ENCODE measurements around the gene TUBGCP4.
A peak's percentile ranks its signal among the peaks of the same experiment; 100 is the strongest.

Gene TUBGCP4

GRCh38 chr15:43433661-43434303 lies 62.9 kb downstream of the TUBGCP4 start:
- Histone ChIP-seq H3K4me1 (ENCODE audit: control insufficient read depth in 2 of 2, insufficient read depth in 1 of 2, low read depth in 1 of 2, low read length in 2 of 2) (no peaks in the 10 kb centered on the region), H3K9me3 (replicated peaks in 1 of 2; ENCODE audit: control insufficient read depth in 2 of 2, insufficient read depth in 1 of 2, low read depth in 1 of 2, low read length in 2 of 2) (peaks cover 0 to 6% of the 10 kb centered on the region in 2 donors), H2BK15ac (ENCODE audit: low read length) (no peak overlapping the region), H3K79me1 (ENCODE audit: low read depth, low read length) (peaks cover 2% of the 10 kb centered on the region), H2AK5ac (ENCODE audit: low read depth, low read length) (no peak overlapping the region), H3K36me3 (replicated peaks in 1 of 2; ENCODE audit: control insufficient read depth in 2 of 2, insufficient read depth in 2 of 2, low read length in 2 of 2) (peaks cover 18 to 99% of the 10 kb centered on the region in 2 donors), H3K27ac (replicated peaks; ENCODE audit: low read length) (no peak overlapping the region), H3K23ac (ENCODE audit: low read depth, low read length, poor library complexity) (no peak overlapping the region), H3K14ac (ENCODE audit: low read length) (no peak overlapping the region), H3K27me3 (ENCODE audit: control insufficient read depth in 3 of 3, insufficient read depth in 3 of 3, low read depth in 1 of 3, low read length in 3 of 3) (no peaks in the 10 kb centered on the region), H3K4ac (ENCODE audit: low read length) (no peak overlapping the region), H2BK12ac (ENCODE audit: low read length) (no peak overlapping the region), H2BK5ac (ENCODE audit: low read length) (no peak overlapping the region), H4K8ac (ENCODE audit: low read depth, low read length) (no peak overlapping the region), H3K4me3 (ENCODE audit: low read length in 2 of 2) (no peak overlapping the region), H2BK120ac (ENCODE audit: low read depth, low read length) (no peak overlapping the region), H3K4me2 (ENCODE audit: insufficient read depth, low read length, poor library complexity, severe bottlenecking) (no peak overlapping the region), H2AFZ (ENCODE audit: low read length) (no peak overlapping the region), H3K9ac (ENCODE audit: low read depth, low read length, poor library complexity) (no peak overlapping the region), H3K18ac (ENCODE audit: low read length) (no peak overlapping the region), H4K91ac (ENCODE audit: low read depth, low read length, poor library complexity) (no peak overlapping the region)
- WGBS, 2 donors (ENCODE audit: extremely low coverage in 2 of 2, insufficient read length in 2 of 2, insufficient replicate concordance in 1 of 2) = no CpG with 5 or more reads among the region's 3 CpGs
- DNase-seq (ENCODE audit: low spot score) = no peak

- H3K9me3 ChIP-seq (replicated peaks in 1 of 2; ENCODE audit: control insufficient read depth in 2 of 2, insufficient read depth in 1 of 2, low read depth in 1 of 2, low read length in 2 of 2) = peaks cover 0 to 6% of the 10 kb centered on the region in 2 donors
- no peak overlapping the region for H3K4ac ChIP-seq (ENCODE audit: low read length)
- H3K4me2 ChIP-seq (ENCODE audit: insufficient read depth, low read length, poor library complexity, severe bottlenecking) = no peak overlapping the region
- H3K36me3 ChIP-seq (replicated peaks in 1 of 2; ENCODE audit: control insufficient read depth in 2 of 2, insufficient read depth in 2 of 2, low read length in 2 of 2) = peaks cover 20 to 99% of the 10 kb centered on the region in 2 donors
- no peaks in the 10 kb centered on the region for H3K4me1 ChIP-seq (ENCODE audit: control insufficient read depth in 2 of 2, insufficient read depth in 1 of 2, low read depth in 1 of 2, low read length in 2 of 2)
- H2BK12ac ChIP-seq (ENCODE audit: low read length) = no peak overlapping the region
- no peak overlapping the region for H3K27ac ChIP-seq (replicated peaks; ENCODE audit: low read length)
- H3K18ac ChIP-seq (ENCODE audit: low read length) = no peak overlapping the region
- no peak overlapping the region for H2AFZ ChIP-seq (ENCODE audit: low read length)
- H2BK120ac ChIP-seq (ENCODE audit: low read depth, low read length) = no peak overlapping the region
- H4K8ac ChIP-seq (ENCODE audit: low read depth, low read length) = no peak overlapping the region
- H3K9ac ChIP-seq (ENCODE audit: low read depth, low read length, poor library complexity) = no peak overlapping the region
- H2BK15ac ChIP-seq (ENCODE audit: low read length) = no peak overlapping the region
- H2AK5ac ChIP-seq (ENCODE audit: low read depth, low read length) = no peak overlapping the region
- H3K27me3 ChIP-seq (ENCODE audit: control insufficient read depth in 3 of 3, insufficient read depth in 3 of 3, low read depth in 1 of 3, low read length in 3 of 3) = no peaks in the 10 kb centered on the region
- H3K79me1 ChIP-seq (ENCODE audit: low read depth, low read length) = peaks cover 5% of the 10 kb centered on the region
- DNase-seq (ENCODE audit: low spot score) = no peak
- no peak overlapping the region for H3K4me3 ChIP-seq (ENCODE audit: low read length in 2 of 2)
- no peak overlapping the region for H4K91ac ChIP-seq (ENCODE audit: low read depth, low read length, poor library complexity)
- H3K23ac ChIP-seq (ENCODE audit: low read depth, low read length, poor library complexity) = no peak overlapping the region
- H3K14ac ChIP-seq (ENCODE audit: low read length) = no peak overlapping the region
- H2BK5ac ChIP-seq (ENCODE audit: low read length) = no peak overlapping the region
These were observed 63.5 kb downstream of the TUBGCP4 start for GRCh38 chr15:43434446-43434845.

DNA sequence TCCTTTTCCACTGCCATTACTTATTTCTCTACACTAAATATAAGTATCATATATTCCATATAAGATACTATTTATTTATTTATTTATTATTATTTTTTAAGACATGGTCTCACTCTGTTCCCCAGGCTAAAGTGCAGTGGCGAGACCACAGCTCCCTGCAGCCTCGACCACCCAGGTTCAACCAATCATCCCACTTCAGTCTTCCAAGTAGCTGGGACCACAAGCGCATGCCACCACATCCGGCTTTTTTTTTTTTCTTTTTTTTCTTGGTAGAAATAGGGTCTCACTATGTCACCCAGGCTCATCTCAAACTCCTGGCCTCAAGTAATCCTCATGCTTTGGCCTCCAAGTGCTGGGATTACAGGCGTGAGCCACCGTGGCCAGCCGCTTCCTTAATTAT lies 65.5 kb downstream of the TUBGCP4 start:
- H2BK5ac ChIP-seq (ENCODE audit: low read length) = no peak overlapping the region
- H2AFZ ChIP-seq (ENCODE audit: low read length) = no peak overlapping the region
- no peak overlapping the region for H2AK5ac ChIP-seq (ENCODE audit: low read depth, low read length)
- H2BK12ac ChIP-seq (ENCODE audit: low read length) = no peak overlapping the region
- H3K27ac ChIP-seq (replicated peaks; ENCODE audit: low read length) = no peak overlapping the region
- H3K23ac ChIP-seq (ENCODE audit: low read depth, low read length, poor library complexity) = no peak overlapping the region
- no peak overlapping the region for H4K8ac ChIP-seq (ENCODE audit: low read depth, low read length)
- no peak overlapping the region for H3K4me3 ChIP-seq (ENCODE audit: low read length in 2 of 2)
- H3K9me3 ChIP-seq (replicated peaks in 1 of 2; ENCODE audit: control insufficient read depth in 2 of 2, insufficient read depth in 1 of 2, low read depth in 1 of 2, low read length in 2 of 2) = peaks cover 0 to 6% of the 10 kb centered on the region in 2 donors
- peaks cover 5% of the 10 kb centered on the region for H3K79me1 ChIP-seq (ENCODE audit: low read depth, low read length)
- H3K4ac ChIP-seq (ENCODE audit: low read length) = no peak overlapping the region
- H3K36me3 ChIP-seq (replicated peaks in 1 of 2; ENCODE audit: control insufficient read depth in 2 of 2, insufficient read depth in 2 of 2, low read length in 2 of 2) = peaks cover 22 to 98% of the 10 kb centered on the region in 2 donors
- no peak overlapping the region for H3K14ac ChIP-seq (ENCODE audit: low read length)
- no peak overlapping the region for H4K91ac ChIP-seq (ENCODE audit: low read depth, low read length, poor library complexity)
- no CpG with 5 or more reads among the region's 7 CpGs for WGBS, 2 donors (ENCODE audit: extremely low coverage in 2 of 2, insufficient read length in 2 of 2, insufficient replicate concordance in 1 of 2)
- no peaks in the 10 kb centered on the region for H3K27me3 ChIP-seq (ENCODE audit: control insufficient read depth in 3 of 3, insufficient read depth in 3 of 3, low read depth in 1 of 3, low read length in 3 of 3)
- no peak for DNase-seq (ENCODE audit: low spot score)
- no peak overlapping the region for H2BK15ac ChIP-seq (ENCODE audit: low read length)
- H3K9ac ChIP-seq (ENCODE audit: low read depth, low read length, poor library complexity) = no peak overlapping the region
- H3K4me1 ChIP-seq (ENCODE audit: control insufficient read depth in 2 of 2, insufficient read depth in 1 of 2, low read depth in 1 of 2, low read length in 2 of 2) = peaks cover 0 to 6% of the 10 kb centered on the region in 2 donors
- no peak overlapping the region for H2BK120ac ChIP-seq (ENCODE audit: low read depth, low read length)
- H3K4me2 ChIP-seq (ENCODE audit: insufficient read depth, low read length, poor library complexity, severe bottlenecking) = no peak overlapping the region
- H3K18ac ChIP-seq (ENCODE audit: low read length) = no peak overlapping the region

DNA sequence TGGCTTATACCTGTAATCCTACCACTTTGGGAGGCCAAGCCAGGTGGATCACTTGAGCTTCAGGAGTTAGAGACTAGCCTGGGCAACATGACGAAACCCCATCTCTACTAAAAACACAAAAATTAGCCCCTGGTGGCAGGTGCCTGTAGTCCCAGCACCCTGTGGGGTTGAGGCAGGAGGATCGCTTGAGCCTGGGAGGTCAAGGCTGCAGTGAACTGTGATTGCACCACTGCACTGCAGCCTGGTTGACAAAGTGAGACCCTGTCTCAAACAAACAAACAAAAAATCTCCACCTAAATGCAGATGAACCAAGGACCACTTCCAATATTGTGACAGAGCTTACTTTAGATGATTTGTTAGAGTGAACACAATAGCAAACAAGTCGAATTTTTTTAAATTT lies 68.4 kb downstream of the TUBGCP4 start:
- Histone ChIP-seq H4K91ac (ENCODE audit: low read depth, low read length, poor library complexity) (no peak overlapping the region), H3K9me3 (replicated peaks in 1 of 2; ENCODE audit: control insufficient read depth in 2 of 2, insufficient read depth in 1 of 2, low read depth in 1 of 2, low read length in 2 of 2) (peaks cover 0 to 6% of the 10 kb centered on the region in 2 donors), H3K27ac (replicated peaks; ENCODE audit: low read length) (no peak overlapping the region), H3K4ac (ENCODE audit: low read length) (no peak overlapping the region), H3K9ac (ENCODE audit: low read depth, low read length, poor library complexity) (no peak overlapping the region), H2BK5ac (ENCODE audit: low read length) (no peak overlapping the region), H3K79me1 (ENCODE audit: low read depth, low read length) (peaks cover 5% of the 10 kb centered on the region), H2AK5ac (ENCODE audit: low read depth, low read length) (no peak overlapping the region), H2AFZ (ENCODE audit: low read length) (no peak overlapping the region), H3K18ac (ENCODE audit: low read length) (no peak overlapping the region), H2BK12ac (ENCODE audit: low read length) (no peak overlapping the region), H3K4me1 (ENCODE audit: control insufficient read depth in 2 of 2, insufficient read depth in 1 of 2, low read depth in 1 of 2, low read length in 2 of 2) (peaks cover 0 to 7% of the 10 kb centered on the region in 2 donors), H2BK15ac (ENCODE audit: low read length) (no peak overlapping the region), H3K27me3 (ENCODE audit: control insufficient read depth in 3 of 3, insufficient read depth in 3 of 3, low read depth in 1 of 3, low read length in 3 of 3) (no peaks in the 10 kb centered on the region), H3K23ac (ENCODE audit: low read depth, low read length, poor library complexity) (peak overlapping the region; percentile 65), H3K36me3 (replicated peaks in 1 of 2; ENCODE audit: control insufficient read depth in 2 of 2, insufficient read depth in 2 of 2, low read length in 2 of 2) (peaks cover 17 to 87% of the 10 kb centered on the region in 2 donors), H2BK120ac (ENCODE audit: low read depth, low read length) (no peak overlapping the region), H3K4me2 (ENCODE audit: insufficient read depth, low read length, poor library complexity, severe bottlenecking) (no peak overlapping the region), H4K8ac (ENCODE audit: low read depth, low read length) (no peak overlapping the region), H3K14ac (ENCODE audit: low read length) (no peak overlapping the region), H3K4me3 (ENCODE audit: low read length in 2 of 2) (no peak overlapping the region)
- no peak for DNase-seq (ENCODE audit: low spot score)
- WGBS, 2 donors (ENCODE audit: extremely low coverage in 2 of 2, insufficient read length in 2 of 2, insufficient replicate concordance in 1 of 2) = no CpG with 5 or more reads among the region's 3 CpGs

All from neuronal stem cell (in vitro differentiated cells).